WI38 (cell line): ENCODE data around the gene FNDC5.

Experiments used
- H3K4me3 ChIP-seq: 2 replicates; pipeline ENCODE4 v1.5.1; 2011; ENCODE audit warnings: low read depth, mild to moderate bottlenecking, control low read depth, low read length
- CTCF ChIP-seq: IDR thresholded peaks from 2 replicates; pipeline ENCODE4 v1.5.1; 2012; ENCODE audit warnings: low read depth, mild to moderate bottlenecking, control low read depth, low read length

The FNDC5 gene

GRCh38 chr1:32874860-32875752 is 4.4 kb upstream of the FNDC5 start:
- TF ChIP-seq CTCF: no peak
- H3K4me3 ChIP-seq: no peak overlapping the region

GRCh38 chr1:32873484-32873883 is 2.8 kb upstream of the FNDC5 start:
- H3K4me3 ChIP-seq: no peak overlapping the region
- TF ChIP-seq CTCF: no peak

- no peak overlapping the region for H3K4me3 ChIP-seq
- TF ChIP-seq CTCF: no peak
These were observed 1.4 kb upstream of the FNDC5 start for GRCh38 chr1:32872192-32872460.

DNA sequence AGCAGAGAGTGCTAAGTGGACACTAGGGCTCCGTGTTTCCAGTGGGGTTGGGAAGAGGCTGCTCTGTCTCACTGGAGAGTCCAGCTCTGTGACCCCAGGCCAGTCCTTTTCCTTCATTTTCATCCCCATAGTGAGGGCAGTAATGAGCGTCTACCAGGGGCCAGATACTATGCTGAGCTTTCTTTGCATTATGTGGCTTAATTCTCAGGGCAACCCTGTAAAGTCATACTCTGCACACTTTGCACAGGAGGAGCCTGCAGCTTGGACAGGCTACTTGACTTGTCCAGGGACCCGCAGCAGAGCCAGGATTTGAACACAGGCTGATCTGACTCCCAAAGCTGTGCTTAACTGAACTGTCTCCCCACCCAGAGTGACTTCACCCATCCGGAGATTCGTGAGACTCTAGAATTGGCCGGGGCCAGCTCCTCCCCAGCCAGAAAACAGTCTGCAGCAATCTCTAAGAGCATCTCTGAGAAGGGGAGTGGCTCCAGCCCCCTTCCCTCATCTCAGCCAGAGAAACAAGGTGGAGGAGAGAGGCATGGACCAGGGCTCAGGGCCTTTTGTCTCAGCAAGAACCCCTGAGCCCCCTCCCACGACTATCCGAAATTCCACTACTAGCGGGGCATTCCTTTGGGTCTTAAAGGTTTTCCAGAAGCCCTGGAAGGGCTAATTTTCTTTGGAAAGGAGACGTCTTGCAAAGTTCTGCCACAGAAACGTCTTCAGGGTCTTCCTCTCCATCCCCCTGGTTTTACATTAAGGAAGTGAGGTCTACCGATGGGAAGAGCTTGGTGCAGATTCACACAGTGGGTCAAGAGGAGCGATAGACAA is 866 bp upstream of the FNDC5 start:
- TF ChIP-seq CTCF: no peak

GRCh38 chr1:32869923-32870614 is 643 bp downstream of the FNDC5 start:
- TF ChIP-seq CTCF: no peak

More for the DNA sequence above, 866 bp upstream of the FNDC5 start:
- H3K4me3 ChIP-seq: no peak overlapping the region

GRCh38 chr1:32868806-32869455 is 1.8 kb downstream of the FNDC5 start:
- no peak for TF ChIP-seq CTCF
- no peak overlapping the region for H3K4me3 ChIP-seq

More at GRCh38 chr1:32869923-32870614, 643 bp downstream of the FNDC5 start:
- H3K4me3 ChIP-seq: peak overlapping the region; percentile 30
